Fibroblast of skin of abdomen (primary cell): ENCODE data around the gene CRYBB1.
A peak's percentile ranks its signal among the peaks of the same experiment; 100 is the strongest.

Experiments
- DNase-seq: peaks from one replicate; pipeline ENCODE4 v3.0.0-alpha.2; 2013

Gene CRYBB1

DNA sequence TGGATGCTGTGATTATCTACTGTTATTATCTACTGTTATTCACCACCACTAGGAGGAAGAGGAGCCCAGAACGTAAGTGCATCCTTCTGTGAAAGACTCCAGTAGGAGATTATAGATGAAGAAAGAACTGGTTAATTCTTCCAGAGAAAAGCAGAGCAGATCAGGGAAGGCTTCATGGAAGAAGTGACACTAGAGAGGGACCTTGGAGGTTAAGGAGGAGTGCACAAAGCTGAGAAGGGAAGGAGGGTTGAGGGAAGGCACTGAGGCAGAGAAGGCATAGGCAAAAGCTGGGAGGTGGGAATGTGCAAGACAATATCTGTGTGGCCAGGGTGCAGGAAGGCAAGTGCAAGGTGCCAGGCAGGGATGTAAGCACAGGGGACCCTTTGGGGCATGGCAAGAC, 13.5 kb downstream of the CRYBB1 start:
- no peak for DNase-seq

DNA sequence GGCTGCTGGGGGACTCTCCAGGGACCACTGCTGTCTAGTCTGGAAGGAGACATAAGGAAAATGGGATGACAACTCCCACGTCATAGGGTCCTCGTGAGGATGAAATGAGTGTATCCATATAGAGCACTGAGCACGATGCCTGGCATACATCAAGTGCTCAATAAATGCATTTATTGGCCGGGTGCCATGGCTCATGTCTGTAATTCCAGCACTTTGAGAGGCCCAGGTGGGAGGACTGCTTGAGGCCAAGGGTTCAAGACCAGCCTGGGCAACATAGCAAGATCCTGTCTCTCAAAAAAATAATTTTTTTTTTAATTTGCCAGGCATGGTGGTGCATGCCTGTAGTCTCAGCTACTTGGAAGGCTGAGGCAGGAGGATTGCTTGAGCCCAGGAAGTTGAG, 15.7 kb downstream of the CRYBB1 start:
- no peak for DNase-seq

GRCh38 chr22:26601726-26602125, 16.1 kb downstream of the CRYBB1 start:
- no peak for DNase-seq

DNA sequence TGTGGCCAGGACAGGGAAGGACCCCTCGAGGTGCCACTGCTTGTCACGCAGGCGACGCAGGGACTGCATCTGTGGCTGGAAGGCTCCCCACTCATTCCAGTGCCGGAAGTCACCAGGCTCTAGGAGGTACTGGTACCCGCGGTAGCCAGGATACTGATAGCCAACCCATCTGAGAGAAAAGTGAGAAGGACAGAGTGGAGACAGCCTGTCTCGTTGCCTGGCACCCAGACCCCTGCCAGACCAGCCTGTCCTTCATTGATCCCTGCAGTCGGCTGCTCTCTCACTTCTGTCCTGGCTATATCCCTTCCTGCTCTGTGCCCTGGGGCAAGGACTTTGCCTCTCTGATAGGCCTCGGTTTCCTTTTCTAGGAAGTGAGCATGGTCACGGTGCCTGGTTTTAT, 18.3 kb downstream of the CRYBB1 start:
- DNase-seq = no peak

DNA sequence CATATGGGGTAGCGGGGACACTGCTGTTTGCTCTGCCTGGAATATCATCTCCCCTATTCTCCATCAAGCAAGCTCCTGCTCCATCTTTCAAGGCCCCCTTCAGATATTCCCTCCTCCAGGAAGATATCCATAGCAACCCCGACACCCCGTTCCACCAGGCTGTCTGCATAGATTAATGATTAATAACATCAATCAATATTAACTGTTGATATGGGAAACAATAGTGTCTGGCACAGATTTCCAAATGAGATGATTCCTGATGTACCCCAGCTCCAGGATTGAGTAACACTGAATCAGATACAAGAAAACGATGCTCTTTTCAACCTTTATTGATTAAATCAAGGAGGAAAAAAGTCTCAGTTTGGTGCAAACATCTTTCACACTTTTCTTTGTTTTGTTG, 20.3 kb downstream of the CRYBB1 start:
- no peak for DNase-seq

DNA sequence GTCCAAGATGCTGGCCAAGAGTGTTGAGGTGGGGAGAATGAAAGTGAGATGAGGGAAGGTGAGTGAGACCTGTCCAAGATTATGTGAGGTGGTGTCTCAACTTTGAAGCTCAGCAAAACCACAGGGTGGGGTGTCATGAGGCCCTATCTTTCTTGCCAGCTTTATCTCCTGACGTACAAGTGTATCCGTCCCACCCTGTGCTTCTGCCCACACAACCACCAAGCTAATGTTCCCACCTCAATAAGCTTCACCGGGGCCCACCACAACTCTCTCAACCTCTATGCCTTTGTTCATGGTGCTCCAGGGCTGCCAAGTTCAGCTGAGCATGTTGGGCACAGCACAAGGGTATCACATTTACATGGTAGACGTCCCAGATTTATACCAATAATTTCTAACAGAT, 20.8 kb downstream of the CRYBB1 start:
- DNase-seq = no peak

DNA sequence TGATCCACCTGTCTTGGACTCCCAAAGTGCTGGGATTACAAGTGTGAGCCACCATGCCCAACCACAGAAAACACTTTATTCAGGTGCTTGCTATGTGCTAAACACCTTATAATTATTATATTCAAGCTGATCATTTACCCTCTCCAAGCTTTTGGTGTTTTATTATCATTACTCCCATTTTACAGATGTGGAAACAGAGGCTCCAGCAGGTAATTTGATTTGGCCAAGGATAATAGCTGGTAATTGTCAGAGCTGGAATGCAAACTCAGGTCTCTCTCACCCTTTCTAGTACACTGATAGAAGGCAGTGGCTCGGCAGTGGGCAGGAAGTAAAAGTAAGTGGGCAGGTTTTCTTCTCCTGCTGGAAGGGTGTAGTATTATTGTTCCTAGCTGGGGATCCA, 24.1 kb downstream of the CRYBB1 start:
- no peak for DNase-seq

- DNase-seq = no peak
Observed at GRCh38 chr22:26592421-26592891, 25.4 kb downstream of the CRYBB1 start.

DNA sequence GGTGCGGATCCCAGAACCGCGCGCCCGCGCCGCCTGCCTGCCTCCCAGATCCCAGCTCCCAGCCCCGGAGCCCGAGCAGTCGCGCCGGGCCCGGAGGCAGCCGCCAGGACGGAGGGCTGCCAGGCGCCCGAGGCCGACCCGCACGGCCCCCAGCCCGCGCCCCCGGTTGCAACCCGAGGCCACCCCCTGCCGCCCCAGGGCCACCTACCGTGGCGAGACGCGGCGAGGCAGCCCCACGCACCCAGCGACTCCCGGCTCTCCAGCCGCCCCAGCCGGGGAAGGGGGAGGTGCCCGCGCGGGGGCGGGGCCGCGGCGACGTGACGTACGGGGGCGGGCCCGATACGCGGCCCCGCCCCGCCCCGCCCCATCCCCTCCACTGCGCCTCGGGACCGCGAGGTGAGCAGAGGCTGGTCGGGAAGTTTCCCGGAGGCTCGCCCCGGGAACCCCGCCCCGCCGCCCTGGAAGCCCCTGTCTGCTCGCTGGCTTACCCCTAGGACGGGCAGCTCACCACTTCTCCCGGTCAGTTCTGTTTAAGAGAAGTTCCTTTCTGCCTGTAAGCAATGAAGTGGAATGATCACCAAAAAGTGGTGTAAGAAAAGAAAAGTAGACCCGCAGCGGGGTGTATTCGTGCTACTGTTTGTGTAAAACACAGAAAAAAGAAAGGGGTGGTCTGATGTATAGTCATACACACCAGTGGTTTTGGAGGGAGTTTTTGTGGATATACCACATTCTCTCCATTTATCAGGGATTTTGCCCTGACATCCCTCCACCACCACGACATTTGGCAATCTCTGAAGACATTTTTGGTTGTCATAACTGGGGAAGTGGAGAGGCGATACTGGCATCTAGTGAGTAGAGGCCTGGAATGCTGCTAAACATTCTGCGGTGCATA, 27.7 kb downstream of the CRYBB1 start, which contains the start of gene TPST2:
TPST2 (minus strand) TSS at position 288 of the 892 bp plus-strand sequence. CDS start 48,502 bp downstream, outside the sequence.
- peak; percentile 78 for DNase-seq

DNA sequence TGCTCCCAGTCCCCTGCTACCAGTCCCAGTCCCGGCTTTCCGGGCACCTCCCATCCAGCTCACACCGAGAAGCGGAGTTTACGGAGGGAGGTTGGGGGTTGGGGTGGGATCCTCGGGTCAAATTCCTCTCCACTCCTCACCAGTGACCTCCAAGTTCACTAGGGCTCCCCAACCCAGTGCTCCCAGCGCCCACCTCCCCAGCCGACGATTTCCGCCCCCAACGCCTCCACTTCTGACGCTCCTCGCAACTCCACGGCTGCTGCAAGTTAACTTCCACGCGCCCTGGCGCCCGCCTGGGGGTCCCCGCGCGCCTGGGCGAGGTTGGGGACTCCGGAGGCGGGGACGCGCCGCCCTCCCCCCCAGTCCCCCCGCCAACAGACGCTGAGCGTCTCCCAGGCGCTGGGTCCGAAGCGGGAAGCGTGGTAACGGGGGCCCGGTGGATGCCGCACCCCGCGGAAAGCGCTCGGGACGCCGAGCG, 28.4 kb downstream of the CRYBB1 start:
- peak; percentile 17 for DNase-seq

DNA sequence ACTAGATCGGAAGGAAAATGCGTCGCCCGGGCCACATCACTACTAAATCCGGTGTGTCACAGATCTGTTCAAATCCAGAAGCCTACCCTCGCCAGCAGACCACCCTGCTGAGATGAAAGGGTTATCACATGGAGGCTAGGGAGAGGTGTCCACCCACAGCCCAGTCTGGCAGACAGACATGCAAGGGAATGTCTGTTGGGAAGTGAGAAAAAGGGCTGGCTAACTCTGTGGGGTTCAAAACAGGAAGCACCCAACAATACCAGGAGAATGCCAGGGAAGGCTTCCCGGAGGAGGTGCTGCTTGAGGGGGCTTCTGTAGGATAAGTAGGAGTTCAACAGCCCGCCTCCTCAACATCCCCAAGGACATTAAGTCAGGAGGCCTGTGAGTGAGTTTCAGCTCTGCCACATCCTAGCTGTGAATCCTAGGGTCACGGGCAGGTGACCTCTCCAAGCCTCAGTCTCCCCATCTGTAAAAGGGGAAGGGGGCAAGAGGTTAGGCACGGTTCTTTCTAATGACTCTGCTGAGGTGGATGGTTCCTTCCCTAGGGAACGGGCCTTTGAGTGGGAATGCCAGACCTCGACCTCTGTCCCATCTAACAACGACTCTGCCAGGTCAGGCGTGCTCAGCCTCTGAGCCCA, 29.0 kb downstream of the CRYBB1 start:
- no peak for DNase-seq

DNA sequence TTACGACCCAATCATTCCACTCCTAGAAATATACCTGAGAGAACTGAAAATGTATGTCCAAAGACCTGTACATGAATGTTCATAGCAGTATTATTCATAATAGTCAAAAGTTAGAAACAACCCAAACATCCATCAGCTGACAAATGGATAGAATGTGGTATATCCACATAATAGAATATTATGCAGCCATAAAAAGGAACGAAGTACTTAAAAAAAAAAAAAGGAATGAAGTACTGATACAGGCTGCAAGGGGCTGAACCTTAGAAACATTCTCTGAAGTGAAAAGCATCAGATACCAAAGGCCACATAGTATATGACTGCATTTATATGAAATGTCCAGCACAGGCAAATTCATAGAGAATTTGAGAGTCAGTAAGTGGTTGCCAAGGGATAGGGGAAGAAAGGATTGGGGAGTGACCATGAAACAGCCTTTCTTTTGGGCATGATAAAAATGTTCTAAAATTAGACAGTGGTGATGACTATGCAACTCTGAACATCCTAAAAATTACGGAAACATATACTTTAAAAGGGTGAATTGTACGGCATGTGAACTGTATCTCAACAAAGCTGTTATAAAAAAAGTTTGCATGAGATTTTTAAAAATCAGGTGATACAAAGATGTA, 29.7 kb downstream of the CRYBB1 start:
- DNase-seq = peak; percentile 21

GRCh38 chr22:26586556-26587325, 31.1 kb downstream of the CRYBB1 start:
- DNase-seq = no peak

GRCh38 chr22:26585104-26585790, 32.6 kb downstream of the CRYBB1 start:
- DNase-seq = peak; percentile 84

DNA sequence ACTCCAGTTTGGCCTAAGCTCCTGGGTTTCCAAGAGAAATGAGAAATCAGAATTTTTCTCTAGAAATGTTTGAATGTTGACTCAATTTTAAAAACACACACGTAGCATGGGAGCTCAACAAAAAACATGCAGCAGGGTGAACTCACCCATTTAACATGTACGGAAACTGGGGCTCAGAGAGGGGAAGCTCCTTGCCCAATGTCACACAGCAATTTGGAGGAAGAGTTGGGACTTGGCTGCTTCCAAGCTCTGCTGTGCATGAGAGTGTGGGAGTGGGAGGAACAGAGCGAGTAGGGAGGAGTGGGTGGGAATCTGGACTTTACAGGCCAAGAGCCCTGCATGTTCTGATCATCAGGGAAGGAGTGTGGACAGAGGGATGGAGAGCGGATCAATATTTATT, 33.8 kb downstream of the CRYBB1 start:
- no peak for DNase-seq

- no peak for DNase-seq
Observed at GRCh38 chr22:26581633-26582168, 36.1 kb downstream of the CRYBB1 start.

DNA sequence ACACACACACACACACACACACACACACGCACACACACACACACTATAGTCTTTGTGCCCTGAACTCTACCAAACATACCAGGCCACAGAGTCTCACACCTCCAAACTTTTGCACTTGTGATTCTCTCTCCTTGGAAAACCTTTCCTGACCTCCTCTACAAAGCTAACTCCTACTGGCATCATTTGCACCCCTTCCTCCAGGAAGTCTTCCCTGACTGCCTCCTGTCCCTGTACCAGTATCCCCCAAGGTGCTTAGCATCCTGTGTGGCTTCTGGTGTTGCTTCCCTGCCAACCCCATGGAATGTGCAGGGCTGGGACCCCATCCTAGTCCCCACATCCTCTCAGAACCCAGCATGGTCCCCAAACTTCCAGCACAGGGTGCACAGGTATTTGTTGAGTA, 36.8 kb downstream of the CRYBB1 start:
- DNase-seq = no peak

DNA sequence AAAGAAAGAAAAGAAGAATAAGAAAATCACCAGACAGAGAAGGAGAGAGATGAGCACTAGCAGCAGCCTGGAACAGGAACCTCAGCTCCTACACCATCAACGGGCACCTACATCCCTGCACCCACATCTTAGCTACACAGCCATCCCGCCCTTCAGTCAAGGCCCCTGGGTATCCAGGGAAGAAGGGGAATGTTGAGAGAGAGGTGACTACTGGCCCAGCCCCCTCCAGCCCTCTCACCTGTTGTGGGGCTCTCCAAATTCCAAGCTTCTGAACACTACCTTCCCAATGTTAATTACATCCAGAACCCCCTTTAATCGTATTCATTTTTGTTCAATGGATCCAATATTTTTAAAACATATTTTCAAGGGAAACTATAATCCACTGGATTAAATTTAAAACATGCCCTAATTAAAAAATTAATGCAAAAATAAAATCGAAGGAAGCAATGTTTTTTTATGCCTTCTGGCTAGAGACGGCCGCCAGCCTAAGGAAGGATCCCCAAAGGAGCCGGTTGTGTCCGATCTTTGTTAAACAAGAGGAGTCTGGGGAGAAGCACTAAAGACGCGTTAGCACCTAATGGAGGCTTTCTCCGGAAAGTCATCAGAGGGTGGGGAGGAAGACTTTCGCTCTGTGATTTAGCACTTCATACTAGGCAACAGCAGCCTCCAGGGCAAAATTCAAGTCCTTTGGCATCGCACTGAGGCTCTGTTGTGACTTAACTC, 37.4 kb downstream of the CRYBB1 start:
- no peak for DNase-seq

GRCh38 chr22:26579331-26579886, 38.4 kb downstream of the CRYBB1 start:
- no peak for DNase-seq

DNA sequence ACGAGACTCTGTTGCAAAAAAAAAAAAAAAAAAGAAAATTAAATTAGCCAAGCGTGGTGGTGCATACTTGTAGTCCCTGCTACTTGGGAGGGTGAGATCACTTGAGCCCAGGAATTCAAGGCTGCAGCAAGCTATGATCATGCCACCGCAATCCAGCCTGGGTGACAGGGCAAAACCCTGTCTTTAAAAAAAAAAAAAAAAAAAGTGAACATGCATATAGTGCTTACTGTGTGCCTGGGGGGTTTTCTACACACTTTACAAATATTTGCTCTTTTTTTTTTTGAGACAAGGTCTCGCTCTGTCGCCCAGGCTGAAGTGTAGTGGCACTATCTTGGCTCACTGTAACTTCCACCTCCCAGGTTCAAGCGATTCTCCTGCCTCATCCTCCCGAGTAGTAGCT, 40.7 kb downstream of the CRYBB1 start:
- no peak for DNase-seq
